ENCODE results near the gene KCNMB2.

The KCNMB2 gene

DNA sequence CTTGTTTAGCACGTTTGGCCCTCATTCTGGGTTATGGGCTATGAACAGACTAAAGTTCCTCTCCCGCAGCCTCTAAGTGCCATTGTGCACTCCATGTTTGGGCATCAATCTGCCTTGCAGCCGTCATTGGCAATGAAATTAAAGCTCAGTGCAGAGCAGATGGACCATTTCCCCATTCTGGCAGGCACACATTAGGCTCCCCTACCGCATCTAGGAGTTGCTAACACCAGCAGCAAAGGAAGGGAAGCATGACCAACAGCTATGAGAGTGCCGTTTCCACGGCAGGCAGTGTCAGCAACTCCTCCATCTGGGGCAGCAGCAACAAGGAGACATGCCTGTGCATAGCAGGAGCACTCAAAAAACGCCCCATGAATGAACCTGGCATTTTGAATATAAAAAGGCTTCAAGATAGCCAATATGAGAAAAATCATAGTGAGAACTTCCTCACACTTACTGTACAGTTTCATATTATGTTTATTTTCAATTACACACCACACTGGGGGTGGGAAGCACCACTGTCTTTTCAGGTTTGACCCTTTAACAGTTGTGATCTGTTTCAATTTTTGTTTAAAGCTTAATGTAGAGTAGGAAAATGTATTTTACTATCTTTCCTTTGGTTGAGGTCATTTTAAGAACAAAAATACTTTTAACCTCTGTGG is 218.7 kb downstream of the KCNMB2 start:
- DNase-seq (ENCODE audit: low read depth in 2 of 2): no peak

DNA sequence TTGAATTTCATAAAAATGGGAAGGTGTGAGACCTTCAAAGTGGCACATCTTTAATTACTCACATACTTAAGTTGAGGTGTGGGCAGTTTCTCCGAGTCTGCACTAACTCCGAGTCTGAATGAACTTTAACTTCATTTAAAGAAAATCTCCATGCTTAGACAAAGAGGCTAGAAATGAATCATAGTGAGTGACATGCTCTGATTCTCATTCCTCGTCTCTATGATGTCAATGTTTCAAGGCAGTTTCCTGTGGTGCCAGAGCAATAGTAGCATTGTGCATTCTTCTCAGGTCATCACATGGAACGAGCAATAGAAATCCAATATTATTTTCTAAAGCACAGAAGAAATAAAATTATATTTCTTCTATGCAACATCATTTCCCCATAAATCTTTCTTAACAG is 224.8 kb downstream of the KCNMB2 start:
- no peak for DNase-seq (ENCODE audit: low read depth in 2 of 2)

- no peak for DNase-seq (ENCODE audit: low read depth in 2 of 2)
These were observed 225.2 kb downstream of the KCNMB2 start for GRCh38 chr3:178761461-178761860.

DNA sequence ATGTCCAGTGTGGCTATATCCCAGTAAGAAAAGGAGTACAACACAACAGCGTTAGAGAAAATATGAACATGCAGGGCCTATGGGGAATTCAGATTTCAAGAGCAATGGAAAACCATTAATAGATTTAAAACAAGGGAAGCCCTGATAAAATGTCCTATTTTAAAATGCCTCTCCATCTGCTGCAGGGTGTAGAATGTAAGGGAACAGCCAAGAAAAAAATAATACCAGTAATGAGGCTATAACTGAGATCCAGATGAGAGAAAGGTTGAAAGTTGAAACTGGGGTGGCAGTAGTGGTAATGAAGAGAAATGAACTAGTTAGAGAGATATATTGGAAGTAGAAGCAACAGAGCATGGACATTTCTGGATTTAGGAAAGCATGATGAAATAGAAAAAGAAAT is 226.1 kb downstream of the KCNMB2 start:
- no peak for DNase-seq (ENCODE audit: low read depth in 2 of 2)

- no peak for DNase-seq (ENCODE audit: low read depth in 2 of 2)
These were observed 229.2 kb downstream of the KCNMB2 start for GRCh38 chr3:178765472-178765871.

- DNase-seq (ENCODE audit: low read depth in 2 of 2): no peak
These were observed 231.3 kb downstream of the KCNMB2 start for GRCh38 chr3:178767581-178767980.

DNA sequence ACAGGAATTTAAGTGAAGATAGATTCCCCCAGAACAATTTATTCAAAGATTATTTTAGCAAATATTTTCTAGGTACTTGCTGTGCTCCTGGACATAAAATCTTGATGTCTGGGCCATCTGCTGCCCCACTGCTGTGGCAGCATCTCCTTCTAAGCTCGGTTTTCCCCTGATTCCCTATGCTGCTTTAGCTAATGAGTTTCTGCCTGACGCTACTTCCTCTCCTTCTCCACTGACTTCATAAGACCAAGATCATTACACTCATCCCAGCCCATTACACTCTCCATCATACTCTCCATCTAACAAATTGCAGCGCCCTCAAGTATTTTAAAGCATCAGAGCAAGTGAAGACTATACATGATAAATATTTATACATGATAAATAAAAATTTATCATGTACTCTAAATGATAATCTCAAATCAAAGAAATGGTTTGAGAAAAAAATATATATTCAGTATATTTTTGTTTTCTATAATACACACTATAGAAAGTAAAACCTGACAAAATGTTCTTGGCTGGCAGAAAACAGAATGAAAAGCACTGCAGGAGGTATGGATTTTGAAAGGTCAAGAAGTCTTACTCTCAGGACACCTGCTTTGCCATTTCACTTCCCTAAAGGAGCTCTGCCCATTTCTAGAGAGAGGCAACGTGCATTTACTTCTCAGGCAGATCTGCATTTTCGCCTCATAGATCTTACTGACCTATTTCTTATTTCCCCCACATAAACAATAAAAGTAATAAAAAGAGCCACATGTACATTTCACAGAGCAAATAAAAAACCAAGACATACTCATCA is 232.0 kb downstream of the KCNMB2 start:
- no peak for DNase-seq (ENCODE audit: low read depth in 2 of 2)

DNA sequence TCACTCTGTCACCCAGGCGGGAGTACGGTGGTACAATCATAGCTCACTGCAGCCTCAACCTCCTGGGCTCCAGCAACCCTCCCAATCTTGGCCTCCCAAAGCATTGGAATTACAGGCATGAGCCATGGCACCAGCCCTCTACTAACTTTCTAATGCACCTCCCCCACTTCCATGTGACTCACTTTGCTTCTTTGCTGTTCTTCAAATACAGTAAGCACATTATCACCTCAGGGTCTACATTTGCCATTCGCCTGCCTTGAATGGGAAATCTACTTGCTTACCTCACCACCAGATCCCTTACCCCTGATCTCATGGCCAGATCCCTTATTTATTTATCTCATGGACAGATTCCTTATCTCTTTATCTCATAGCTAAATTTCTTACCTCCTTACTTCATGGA is 235.3 kb downstream of the KCNMB2 start:
- no peak for DNase-seq (ENCODE audit: low read depth in 2 of 2)

DNA sequence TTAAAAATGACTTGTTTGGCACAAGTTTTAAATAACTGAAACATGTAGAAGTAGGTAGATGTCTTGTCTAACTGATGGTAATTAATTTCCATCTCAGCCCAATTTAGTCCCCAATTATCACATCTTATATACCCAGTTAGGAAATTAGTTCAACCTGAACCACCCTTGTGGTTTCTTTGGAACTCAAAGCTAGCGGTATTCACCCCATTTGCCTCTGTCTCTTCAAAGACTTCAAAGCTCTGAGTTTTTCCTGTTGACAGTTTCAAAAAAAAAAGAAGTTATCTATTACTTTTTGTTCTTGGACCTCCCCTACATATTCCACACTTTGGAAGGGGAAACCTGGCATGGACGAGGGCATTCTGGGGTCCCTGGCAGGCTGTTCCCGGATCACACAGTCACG is 236.5 kb downstream of the KCNMB2 start:
- no peak for DNase-seq (ENCODE audit: low read depth in 2 of 2)

DNA sequence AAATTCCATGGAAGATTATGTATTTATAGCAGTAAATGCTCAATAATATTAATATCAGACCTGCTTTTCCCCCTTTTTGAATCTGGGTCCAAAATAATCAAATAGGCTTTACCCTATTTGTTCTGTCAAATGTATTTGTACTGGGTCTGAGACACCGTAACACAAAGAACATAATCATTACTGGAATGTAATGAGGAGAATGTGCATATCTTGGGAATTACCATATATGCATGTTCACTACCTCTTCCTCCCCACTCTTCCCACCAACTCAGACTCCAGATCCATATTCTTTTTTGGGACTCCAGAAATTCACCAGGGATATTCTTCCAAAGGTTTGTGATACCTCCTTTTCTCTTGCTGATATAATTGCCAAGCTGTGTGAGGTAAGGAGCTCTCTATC is 237.1 kb downstream of the KCNMB2 start:
- no peak for DNase-seq (ENCODE audit: low read depth in 2 of 2)

DNA sequence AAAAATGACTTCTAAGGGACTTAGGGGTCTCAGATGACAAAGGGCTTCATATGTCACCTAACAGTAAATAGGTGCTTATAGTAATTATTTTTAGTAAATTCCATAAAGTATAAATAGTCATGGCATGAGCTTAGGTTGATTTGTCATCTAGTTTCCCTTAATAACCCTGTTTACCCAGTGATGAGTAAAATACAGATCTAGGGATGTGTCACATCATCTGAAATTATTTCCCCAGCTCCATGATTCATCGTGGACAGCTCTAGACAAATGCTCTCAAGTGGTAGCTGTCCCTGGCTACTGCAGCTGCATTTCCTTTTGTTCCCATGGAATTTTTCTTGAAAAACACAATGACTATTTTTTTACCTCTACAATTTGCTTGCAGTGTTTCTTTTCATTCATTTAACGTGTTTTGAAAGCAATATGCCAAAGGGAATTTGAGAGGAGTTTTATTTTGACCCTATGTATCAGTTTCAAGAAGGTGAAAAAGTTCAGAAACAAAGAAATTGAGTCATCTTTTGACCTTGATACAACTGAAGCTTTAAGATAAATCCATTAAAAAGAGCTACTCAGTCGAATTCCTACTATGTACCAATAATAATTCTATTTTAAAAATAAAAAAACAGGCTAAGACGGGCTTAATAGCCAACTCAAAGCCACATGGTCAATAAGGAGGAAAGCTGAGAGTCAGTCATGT is 241.6 kb downstream of the KCNMB2 start:
- DNase-seq (ENCODE audit: low read depth in 2 of 2): peak; percentile 11 to 15

GRCh38 chr3:178778589-178778988 is 242.4 kb downstream of the KCNMB2 start:
- no peak for DNase-seq (ENCODE audit: low read depth in 2 of 2)

- no peak for DNase-seq (ENCODE audit: low read depth in 2 of 2)
These were observed 249.7 kb downstream of the KCNMB2 start for GRCh38 chr3:178785961-178786360.

DNA sequence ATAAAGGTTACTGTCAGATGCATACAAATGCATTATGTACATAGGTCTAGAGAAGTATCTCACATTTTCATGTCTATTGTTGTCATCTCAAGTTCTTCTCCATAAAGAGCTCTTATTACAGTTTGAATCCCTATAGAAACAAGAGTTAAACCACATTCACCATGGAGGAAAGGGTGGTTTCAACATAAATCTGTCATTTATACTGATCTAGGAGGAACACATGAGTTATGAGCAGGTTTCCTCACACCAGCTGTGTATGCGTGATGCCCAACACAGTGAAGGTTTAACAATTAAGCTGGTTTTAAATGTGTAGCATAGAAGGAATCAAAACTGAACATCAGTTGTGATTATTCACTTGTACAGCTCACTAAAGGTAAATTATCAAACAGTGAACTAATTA is 251.7 kb downstream of the KCNMB2 start:
- no peak for DNase-seq (ENCODE audit: low read depth in 2 of 2)

DNA sequence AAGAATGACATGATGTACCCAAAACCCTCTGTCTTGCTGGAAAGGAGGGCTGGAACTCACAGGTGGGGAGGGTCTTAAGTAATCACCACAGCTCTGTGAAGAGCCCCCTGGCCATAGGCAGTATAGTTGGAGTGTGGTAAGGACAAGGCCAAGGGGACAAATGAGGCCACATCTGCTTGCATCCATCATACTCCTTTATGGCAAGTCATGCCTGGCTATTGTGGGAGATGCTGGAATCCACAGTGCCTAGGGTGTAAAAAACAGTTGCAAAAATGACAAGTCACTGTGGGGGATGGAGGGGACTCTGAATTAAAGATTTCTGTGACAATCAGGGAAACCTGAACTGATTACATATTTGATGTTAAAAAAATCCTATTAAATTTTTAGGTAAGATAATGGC is 258.5 kb downstream of the KCNMB2 start:
- no peak for DNase-seq (ENCODE audit: low read depth in 2 of 2)

GRCh38 chr3:178795349-178795748 is 259.1 kb downstream of the KCNMB2 start:
- DNase-seq (ENCODE audit: low read depth in 2 of 2): no peak

- no peak for DNase-seq (ENCODE audit: low read depth in 2 of 2)
These were observed 266.0 kb downstream of the KCNMB2 start for GRCh38 chr3:178802259-178802658.

- no peak for DNase-seq (ENCODE audit: low read depth in 2 of 2)
These were observed 266.9 kb downstream of the KCNMB2 start for GRCh38 chr3:178802993-178803693.

GRCh38 chr3:178804606-178805005 is 268.4 kb downstream of the KCNMB2 start:
- DNase-seq (ENCODE audit: low read depth in 2 of 2): no peak

- no peak for DNase-seq (ENCODE audit: low read depth in 2 of 2)
These were observed 269.5 kb downstream of the KCNMB2 start for GRCh38 chr3:178805741-178806140.

DNA sequence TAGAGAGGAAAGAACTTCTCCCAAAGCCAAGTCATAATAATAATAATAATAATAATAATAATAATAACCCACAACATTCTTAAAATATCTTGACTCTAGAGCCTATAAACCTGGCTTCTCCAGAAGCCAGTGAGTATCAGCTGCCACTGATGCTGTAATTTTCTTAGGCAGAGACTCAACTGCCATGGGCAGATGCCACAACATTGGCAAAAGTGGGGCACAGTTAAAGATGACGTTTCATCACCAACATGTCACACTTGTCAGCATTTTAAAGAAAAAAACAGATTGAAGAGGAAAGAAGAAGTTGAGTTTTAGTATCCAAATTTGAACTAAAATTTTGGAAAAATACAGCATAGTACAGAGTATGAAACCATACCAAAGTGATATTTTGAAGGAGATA is 270.4 kb downstream of the KCNMB2 start:
- no peak for DNase-seq (ENCODE audit: low read depth in 2 of 2)

- DNase-seq (ENCODE audit: low read depth in 2 of 2): no peak
These were observed 271.5 kb downstream of the KCNMB2 start for GRCh38 chr3:178807694-178808093.

Data from fibroblast of skin of left quadriceps (primary cell).